GM13976 (cell line): Measurements from ENCODE around the gene ZNF609.
"Not testable (repeated sequence)": the region's sequence is repeated elsewhere in the genome, so short reads cannot be mapped to it uniquely, and the experiment has no call there.

ENCODE experiments used
- DNase-seq: peaks from one replicate; pipeline ENCODE4 v3.0.0; 2012; ENCODE audit warnings: low spot score
- in situ Hi-C: fragments of 300-500 bp; cut with MboI; formaldehyde crosslinking; loops from one replicate; pipeline ENCODE4 v1.12.0; 2022; ENCODE audit warnings: low sequenced_read_pairs, mixed read lengths, inconsistent platforms; ENCODE audit not compliant: unreplicated experiment
- TF ChIP-seq, protein P1 (sequence below): IDR thresholded peaks from 2 replicates; pipeline ENCODE4 v1.5.1; 2012; ENCODE audit warnings: borderline replicate concordance, mild to moderate bottlenecking; ENCODE audit not compliant: insufficient read depth; ENCODE audit errors: extremely low read depth, missing control alignments, control extremely low read depth

Gene ZNF609

DNA sequence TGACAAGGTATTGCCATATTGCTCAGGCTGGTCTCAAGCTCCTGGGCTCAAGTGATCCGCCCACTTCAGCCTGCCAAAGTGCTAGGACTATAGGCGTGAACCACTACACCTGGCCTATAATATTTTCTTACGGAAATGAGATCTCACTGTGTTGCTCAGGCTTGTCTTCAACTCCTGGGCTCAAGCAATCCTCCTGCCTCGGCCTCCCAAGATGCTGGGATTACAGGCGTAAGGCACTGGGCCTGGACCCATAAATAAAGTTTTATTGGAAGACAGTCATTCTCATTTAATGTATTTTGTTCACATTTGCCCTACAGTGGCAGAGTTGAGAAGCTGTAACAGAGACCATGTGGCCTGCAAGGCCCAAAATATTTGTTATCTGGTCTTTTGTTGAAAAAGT lies 173.0 kb downstream of the ZNF609 start:
- DNase-seq: no peak
- TF ChIP-seq, protein P1, sequence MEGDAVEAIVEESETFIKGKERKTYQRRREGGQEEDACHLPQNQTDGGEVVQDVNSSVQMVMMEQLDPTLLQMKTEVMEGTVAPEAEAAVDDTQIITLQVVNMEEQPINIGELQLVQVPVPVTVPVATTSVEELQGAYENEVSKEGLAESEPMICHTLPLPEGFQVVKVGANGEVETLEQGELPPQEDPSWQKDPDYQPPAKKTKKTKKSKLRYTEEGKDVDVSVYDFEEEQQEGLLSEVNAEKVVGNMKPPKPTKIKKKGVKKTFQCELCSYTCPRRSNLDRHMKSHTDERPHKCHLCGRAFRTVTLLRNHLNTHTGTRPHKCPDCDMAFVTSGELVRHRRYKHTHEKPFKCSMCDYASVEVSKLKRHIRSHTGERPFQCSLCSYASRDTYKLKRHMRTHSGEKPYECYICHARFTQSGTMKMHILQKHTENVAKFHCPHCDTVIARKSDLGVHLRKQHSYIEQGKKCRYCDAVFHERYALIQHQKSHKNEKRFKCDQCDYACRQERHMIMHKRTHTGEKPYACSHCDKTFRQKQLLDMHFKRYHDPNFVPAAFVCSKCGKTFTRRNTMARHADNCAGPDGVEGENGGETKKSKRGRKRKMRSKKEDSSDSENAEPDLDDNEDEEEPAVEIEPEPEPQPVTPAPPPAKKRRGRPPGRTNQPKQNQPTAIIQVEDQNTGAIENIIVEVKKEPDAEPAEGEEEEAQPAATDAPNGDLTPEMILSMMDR: no peak
- in situ Hi-C loops: no loop called here

DNA sequence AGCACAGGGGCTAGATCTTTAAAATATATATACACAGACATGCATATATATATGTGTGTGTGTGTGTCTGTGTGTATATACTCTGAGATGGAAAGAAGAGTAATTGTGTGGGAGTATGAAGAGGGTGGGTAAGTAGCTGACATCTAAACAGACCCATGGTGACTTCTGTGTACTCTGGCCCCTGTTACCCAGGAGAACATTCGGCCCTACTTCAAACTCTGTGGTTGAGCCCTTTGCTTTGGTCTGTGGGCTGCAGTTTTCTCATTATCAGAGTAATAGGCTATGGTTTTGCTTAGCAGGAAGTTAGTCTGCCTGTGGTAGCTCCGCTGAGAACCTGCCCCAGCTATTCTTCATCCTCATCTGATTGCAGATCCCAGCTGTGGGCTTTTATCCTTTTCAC lies 173.6 kb downstream of the ZNF609 start:
- DNase-seq: peak; percentile 62
- TF ChIP-seq, protein P1: no peak
- in situ Hi-C loops: no loop called here

DNA sequence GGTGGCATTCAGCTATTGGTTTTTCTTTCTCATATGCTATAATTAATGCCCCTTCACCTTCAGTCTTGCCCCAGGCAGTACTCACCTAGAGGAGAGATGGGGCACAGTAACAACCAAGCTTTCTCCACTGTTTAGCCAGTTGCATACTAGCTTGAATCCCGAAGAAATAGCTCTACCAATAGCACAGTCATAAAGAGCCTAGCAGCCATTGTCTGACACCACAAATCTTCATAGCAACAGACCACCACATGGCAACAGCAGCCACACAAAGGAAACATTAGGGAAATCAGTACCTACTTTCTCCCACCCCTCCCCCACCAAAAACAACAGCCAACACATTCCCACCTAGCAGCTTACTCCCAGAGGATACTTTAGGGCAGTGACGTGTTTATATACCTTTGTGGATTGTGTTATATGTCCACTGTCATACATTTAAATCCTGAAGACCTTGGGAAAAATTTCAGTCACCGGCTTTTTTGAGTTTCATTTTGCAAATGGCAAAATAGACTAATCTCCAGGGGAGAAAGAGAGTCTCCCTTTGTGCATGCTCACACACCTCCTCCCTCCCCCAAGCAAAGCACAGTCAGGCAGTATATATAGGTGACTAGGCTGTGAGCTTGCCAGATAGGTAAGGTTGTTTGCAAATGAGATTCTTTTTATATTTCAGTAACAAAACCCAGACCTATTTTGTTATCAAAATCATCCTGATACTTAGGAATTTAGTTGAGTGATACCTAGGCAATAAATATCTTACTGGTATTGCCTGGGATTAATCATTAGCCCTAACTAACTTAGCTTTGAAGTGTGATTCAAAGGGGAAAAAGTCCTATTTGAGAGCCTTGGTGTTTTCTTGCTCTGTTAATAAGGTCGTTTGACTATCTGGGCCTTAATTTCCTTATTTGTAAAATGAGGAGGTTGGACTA lies 174.5 kb downstream of the ZNF609 start:
- DNase-seq: no peak
- TF ChIP-seq, protein P1: no peak
- in situ Hi-C loops: no loop called here

DNA sequence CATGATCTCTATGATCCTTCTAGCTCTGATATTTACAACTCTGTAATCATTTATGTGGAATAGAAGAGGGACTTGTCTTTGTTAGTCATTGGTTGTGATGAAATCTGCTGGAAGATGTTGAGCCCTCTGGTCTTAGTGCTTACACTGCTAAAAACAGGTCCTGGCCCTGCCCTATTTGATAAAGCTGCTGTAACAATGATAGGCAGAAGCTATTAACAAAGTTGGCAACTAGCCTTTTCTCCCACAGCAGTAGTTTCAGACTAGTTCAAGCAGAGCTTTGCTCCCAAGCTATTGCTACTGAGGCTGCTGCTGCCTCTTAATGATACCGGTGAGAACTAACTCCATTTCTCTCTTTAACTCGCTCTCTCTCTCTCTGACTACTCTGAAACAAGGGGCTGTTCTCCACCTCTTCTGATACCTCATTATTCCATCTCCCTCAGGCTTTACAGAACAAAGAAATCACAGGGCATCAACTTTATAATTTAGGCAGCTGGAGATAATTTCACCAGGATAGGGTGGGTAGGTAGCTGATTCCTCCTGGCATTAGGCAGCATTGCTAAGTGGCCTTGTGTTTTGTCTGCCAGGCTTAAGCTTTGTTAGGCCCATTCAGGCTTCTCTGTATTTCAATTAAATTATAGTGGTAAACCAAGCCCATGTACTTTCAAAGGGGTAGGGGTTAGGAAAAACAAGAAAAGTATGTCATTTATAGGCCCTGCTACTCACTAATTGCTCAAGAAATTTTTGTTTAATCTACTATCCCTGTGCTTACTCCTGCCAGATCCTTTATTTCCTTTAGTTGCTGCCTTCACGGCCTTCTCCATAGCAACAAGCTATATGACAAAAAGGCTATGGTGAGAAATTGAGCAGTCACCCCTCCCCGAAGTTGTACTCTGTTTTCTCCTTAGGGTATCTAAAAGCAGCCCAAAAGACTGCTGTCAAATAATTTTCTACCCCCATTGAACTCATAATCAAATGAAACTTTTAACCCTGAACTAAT lies 175.4 kb downstream of the ZNF609 start:
- in situ Hi-C loops: no loop called here
- TF ChIP-seq, protein P1: no peak
- DNase-seq: no peak

DNA sequence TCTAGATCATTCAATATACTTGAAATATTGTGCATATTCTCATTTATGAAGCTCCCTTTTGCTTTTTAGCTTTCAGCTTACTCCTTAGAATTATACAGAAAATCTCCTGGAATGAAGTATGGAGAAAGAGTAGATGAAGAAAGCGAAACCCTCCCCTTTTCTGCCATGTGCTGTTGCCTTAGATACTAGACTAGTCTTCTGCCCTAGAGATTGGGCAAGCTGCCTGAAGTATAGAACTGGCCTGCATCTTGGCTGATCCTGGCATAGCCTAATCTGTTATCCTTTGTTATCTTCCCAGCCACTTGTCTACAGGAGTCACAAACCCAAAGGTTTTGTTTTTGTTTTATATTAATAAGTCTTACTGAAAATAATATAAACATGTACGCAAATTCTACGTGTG lies 176.2 kb downstream of the ZNF609 start:
- in situ Hi-C loops: no loop called here
- TF ChIP-seq, protein P1: no peak
- no peak for DNase-seq

DNA sequence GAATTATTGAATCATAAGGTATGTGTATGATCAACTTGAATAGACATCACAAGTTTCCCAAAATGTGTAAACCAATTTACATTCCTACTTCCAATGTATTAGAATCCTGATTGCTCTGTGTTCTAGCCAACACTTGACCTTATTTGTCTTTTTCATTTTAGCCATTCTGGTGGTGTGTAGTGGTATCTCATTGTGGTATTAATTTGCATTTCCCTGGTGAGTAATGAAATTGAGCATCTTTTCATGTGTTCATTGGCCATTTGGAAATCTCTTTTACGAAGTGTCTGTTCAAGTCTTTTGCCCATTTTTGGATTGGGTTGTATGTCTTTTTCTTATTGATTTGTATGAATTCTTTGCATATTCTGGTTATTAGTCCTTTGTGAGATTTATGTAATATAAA lies 177.0 kb downstream of the ZNF609 start:
- DNase-seq: no peak
- TF ChIP-seq, protein P1: no peak
- in situ Hi-C loops: no loop called here

DNA sequence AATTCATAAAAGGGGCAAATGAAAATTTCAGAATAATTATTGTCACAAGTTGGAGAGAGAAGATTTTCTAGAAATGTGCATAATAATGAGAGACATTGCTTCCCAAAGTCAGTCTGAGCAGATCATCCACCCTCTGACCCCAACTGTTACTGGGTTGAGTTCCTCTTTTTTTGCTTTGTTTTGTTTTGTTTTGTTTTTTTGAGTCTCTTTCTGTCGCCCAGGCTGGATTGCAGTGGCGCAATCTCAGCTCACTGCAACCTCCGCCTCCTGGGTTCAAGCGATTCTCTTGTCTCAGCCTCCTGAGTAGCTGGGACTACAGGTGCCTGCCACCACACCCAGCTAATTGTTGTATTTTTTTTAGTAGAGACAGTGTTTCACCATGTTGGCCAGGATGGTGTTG lies 179.4 kb downstream of the ZNF609 start:
- not testable (repeated sequence) for DNase-seq

More for the DNA sequence above, 179.4 kb downstream of the ZNF609 start:
- in situ Hi-C loops: not testable (repeated sequence)
